Esophagus squamous epithelium (tissue), 4 donors: ENCODE data around the gene BPIFB3.

Source experiments
- POLR2A ChIP-seq, 4 donors: fragments of 450-650 bp; IDR thresholded peaks; one replicate each; pipeline ENCODE4 v1.6.1; 2017; ENCODE audit warnings: antibody characterized with exemption in 4 of 4, mild to moderate bottlenecking in 4 of 4, moderate library complexity in 3 of 4
- TF ChIP-seq, protein P1 (sequence below), 6 experiments: fragments of 450-650 bp in 4 of 6; fragments of 200-600 bp in 2 of 6; sonication (generic) in 2 of 6; IDR thresholded peaks; one replicate each; pipeline ENCODE4 v1.5.1; 2016 to 2019; ENCODE audit warnings: antibody characterized with exemption in 6 of 6, mild to moderate bottlenecking in 4 of 6, moderate library complexity in 4 of 6

DNA sequence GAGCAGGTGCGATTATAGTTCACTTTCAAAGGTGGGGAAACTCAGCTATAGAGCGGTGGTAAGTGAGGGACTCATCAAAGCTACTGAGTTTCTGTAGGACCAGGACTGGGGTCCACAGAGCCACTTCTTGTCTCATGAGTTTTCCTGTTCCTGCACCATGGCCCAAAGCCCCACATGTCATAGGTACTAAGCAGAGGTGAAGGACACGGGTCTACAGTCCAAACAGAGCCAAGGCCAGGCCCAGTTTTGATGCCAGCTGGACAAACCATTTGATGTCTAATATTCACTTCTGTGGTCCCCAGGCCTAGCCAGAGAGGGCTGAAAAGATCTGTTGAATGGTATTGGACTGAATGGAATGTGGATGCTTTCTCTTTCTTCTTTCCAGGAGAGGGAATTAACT is 11.3 kb upstream of the BPIFB3 start:
- TF ChIP-seq, protein P1, sequence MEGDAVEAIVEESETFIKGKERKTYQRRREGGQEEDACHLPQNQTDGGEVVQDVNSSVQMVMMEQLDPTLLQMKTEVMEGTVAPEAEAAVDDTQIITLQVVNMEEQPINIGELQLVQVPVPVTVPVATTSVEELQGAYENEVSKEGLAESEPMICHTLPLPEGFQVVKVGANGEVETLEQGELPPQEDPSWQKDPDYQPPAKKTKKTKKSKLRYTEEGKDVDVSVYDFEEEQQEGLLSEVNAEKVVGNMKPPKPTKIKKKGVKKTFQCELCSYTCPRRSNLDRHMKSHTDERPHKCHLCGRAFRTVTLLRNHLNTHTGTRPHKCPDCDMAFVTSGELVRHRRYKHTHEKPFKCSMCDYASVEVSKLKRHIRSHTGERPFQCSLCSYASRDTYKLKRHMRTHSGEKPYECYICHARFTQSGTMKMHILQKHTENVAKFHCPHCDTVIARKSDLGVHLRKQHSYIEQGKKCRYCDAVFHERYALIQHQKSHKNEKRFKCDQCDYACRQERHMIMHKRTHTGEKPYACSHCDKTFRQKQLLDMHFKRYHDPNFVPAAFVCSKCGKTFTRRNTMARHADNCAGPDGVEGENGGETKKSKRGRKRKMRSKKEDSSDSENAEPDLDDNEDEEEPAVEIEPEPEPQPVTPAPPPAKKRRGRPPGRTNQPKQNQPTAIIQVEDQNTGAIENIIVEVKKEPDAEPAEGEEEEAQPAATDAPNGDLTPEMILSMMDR (IDR thresholded peaks at IDR 0.05) = no peak
- no peak for TF ChIP-seq POLR2A (IDR thresholded peaks at IDR 0.05)
